Measurements from ENCODE around the gene ARFGEF2.
A peak's percentile ranks its signal among the peaks of the same experiment; 100 is the strongest.
"Not testable (repeated sequence)": the region's sequence is repeated elsewhere in the genome, so short reads cannot be mapped to it uniquely, and the experiment has no call there.

The ARFGEF2 gene

DNA sequence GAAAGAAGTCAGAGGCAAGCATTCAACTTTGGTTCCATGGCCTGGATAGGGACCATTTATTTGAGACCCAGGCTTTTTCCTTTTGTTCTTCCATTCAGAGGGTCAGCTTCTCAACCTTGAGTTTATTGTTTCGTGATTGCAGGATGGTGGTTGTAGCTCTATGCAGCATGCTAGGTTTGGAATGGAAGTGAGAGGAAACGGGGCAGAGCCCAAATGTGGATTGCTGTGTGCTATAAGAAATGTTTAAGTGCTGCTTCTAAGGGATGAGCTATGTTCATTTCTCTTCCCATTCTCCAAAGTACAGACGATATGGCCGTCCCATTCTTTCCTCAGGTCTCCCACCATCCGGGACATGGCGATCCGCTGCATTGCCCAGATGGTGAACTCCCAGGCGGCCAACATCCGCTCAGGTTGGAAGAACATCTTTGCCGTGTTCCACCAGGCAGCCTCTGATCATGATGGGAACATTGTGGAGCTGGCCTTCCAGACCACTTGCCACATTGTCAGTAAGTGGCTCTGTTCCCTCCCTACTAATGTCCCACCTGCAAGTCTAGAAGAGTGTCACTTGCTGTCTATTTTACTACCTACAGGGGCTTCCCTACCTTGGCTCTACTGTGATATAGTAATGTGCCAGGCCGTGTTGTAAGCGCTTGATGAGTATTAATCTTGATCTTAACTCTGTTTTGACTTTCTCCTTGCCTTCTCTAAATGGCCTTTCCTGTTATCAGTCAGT, 88.6 kb downstream of the ARFGEF2 start:
- no peak for DNase-seq

DNA sequence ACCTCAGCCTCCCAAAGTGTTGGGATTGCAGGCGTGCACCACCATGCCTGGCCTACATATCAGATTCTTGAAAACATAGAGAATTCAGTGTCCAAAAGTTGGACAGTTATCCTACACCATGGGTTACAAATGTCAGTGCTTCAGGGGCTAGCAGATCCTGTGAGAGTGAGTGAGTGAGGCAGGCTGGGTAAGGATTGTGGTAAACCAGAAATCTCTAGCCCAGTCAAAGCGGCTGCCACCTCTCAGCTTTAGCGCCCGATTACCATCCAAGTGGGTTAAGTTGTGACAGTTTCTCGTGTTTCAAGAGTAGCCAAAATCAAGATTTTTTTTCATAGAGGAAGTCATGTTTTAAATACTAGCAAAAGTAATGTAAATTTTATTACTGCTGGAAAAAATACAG, 102.7 kb downstream of the ARFGEF2 start:
- DNase-seq = no peak

DNA sequence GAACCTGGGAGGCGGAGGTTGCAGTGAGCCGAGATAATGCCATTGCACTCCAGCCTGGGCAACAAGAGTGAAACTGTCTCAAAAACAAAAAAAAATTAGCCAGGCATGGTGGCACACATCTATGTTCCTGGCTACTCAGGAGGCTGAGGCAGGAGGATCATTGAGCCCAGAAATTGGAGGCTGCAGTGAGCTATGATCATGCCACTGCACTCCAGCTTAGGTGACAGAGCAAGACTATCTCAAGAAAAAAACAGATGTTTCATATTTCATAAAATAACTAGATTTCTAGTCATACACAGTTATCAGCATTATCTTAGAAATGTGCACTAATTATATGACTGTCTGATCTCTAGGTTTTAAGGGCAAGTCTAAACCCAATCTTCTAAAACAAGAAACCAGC, 106.7 kb downstream of the ARFGEF2 start:
- not testable (repeated sequence) for DNase-seq

DNA sequence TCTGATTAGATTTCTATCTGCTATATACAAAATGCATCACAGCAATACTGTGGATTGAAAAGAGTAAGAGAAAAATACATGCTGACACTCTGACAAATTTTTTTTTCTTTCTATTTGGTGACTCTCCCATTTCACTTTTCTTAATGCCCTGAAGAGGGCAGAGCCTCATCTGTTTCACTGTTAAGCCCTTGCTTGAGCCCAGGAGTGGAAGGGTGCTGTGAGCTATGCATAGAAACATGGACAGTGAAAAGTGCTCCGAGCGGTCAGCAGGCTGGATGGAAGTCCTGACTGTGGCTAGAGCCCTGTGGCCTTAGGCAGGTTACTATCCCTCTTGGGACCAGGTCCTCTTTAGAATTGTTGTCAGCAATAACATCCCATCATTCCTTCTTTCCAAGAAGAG, 107.2 kb downstream of the ARFGEF2 start:
- no peak for DNase-seq

DNA sequence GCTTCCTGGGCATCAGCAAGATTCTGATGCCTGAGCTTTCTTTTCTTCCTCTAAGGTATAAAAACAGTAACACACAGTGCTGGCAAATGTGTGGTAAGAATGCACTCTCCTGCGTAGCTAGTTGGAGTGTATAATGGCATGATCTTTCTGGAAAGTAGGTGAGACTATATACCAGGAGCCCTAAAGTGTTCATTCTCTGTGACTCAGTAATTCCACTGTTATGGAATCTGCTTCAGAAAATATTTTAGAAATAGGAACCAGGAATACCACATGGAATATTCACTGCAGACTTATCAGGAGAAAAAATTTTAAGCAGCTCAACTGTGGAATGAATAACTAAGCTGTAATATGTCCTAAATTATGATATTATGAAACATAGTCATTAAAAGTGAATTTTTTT, 107.7 kb downstream of the ARFGEF2 start:
- no peak for DNase-seq

DNA sequence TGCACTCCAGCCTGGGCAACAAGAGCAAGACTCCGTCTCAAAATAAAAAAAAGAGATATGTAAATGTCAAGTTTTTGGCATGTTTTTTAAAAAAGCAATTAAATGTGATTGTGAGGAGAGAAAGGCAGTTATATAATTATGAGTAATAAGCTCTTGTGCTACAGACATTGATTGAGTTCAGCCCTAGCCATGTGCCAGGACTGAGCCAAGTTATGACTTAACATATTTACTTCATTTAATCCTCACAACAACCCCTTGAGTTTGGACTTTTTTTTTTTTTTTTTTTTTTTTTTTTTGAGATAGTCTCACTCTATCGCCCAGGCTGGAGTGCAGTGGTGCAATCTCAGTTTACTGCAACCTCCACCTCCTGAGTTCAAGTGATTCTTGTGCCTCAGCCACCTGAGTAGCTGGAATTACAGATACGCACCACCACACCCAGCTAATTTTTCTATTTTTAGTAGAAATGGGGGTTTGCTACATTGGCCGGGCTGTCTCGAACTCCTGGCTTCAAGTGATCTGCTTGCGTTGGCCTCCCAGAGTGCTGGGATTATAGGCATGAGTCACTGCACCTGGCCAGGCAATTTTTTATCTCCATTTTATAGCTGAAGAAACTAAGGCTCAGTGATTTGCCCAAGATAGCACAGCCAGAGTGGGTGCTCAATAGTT, 109.6 kb downstream of the ARFGEF2 start:
- no peak for DNase-seq

DNA sequence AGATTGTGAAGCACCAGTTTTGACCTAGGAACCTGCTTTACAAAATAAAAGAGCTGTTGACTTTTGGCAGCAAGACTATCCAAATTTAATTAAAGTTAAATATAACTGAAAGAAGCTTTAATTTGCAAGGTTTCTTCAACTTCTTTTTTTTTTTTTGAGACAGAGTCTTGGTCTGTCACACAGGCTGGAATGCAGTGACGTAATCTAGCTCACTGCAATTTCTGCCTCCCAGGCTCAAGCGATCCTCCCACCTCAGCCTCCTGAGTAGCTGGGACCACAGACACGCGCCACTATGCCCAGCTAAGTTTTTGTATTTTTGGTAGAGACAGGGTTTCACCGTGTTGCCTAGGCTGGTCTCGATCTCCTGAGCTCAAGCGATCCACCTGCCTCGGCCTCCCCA, 110.9 kb downstream of the ARFGEF2 start:
- DNase-seq = no peak

DNA sequence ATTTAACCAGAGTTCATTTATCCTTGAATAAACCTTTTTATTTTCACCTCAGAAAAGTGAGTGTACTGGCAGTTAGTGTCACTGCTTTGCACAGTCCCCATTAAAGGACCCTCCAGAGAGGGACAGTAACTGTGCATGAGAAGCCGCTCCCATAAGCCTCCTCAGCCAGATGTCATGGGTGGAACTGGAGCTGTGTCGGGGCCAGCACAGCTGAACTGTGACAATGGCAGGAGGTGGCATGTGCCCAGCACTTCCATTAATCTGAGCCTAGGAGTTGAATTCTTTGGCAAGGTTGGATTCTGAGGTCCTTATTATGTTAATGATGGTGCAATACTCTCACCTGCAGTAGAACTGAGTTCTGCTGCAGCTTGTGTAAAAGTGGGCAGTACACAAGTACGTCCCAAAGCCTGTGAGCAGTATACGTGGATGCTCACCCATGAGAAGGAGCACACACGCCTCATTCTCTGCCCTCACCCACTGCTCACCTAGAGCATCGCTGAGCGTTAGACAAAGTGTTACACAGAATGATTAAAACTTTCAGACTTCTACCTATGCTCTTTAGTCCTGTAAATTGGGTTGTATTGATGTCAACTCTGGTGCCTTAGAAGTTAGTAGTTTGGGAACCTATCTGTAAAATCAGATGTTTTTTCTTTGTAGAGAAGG, 112.7 kb downstream of the ARFGEF2 start:
- no peak for DNase-seq

DNA sequence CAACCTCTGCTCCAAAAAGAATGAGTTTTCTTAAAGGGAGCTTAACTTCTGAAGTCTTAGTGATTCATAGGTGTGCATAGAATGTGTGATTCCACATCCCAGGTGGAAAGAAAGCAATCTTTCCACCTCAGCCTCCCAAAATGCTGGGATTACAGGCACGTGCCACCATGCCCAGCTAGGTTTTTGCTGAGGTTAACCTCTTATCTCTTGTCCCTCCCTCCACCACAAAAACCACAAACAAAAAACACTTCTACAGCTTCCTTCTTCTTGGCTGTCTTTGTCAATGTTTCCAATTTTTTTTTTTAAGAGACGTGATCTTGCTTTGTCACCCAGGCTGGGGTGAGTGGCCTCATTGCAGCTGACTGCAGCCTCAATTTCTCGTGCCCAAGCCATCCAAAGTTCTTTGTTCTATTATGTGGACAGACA, 116.5 kb downstream of the ARFGEF2 start:
- peak; percentile 6 for DNase-seq

DNA sequence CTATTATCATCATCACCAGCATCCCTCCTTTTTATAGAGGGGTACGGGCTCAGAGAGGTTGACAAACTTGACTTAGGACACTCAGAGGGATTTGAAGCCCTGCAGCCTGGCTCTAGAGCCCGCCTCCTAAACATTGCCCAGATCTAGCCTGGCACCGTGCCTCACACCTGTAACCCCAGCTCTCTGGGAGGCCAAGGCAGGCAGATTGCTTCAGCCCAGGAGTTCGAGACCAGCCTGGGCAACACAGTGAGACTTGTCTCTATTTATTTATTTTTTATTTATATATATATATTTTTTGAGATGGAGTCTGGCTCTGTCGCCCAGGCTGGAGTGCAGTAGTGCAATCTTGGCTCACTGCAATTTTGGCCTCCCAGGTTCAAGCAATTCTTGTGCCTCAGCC, 118.3 kb downstream of the ARFGEF2 start:
- DNase-seq = no peak

DNA sequence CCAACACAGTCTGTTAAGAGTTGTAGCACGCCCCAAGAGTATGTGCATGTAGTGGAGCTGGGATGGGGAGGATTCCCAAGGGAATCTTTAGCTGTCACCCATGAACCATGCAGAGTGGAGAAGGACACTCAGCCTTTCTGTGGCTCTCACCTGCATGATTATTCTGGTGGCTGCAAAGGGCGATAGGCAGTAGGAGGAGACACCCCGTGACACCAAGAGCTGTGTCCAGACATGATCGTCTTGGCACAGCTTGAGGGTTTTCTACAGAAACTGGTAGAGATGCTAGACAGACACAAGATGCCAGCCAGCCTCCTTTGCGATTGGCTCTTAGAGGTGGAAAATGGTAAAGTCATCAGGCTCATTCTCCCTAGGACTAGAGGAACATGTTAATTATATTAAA, 121.5 kb downstream of the ARFGEF2 start:
- peak; percentile 95 for DNase-seq

DNA sequence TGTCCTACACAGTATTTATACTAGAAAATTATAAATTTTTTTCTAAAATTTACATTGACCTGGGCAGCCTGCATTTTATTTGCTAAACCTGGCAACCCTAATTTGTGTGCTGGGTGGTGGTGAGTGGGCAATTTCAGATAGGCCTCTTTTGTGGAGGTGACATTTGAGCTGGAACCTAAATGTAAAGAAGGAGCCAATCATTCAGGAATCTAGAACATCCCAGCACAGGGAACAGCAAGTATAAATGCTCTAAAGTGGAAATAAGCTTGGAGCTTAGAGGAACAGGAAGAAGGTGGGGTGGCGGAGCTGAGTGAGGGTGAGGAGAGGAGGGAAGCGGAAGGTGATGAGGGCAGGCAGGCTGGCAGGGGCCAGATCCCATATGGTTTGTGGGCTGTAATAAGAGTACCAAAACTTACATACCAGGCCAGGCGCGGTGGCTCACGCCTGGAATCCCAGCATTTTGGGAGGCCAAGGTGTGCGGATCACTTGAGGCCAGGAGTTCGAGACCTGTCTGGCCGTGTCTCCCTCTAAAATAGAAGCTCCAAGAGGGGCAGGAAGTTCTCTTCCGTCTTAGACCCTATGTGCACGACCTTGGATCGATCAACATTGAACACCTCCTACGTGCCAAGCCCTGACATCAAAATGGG, 124.1 kb downstream of the ARFGEF2 start:
- DNase-seq = no peak

DNA sequence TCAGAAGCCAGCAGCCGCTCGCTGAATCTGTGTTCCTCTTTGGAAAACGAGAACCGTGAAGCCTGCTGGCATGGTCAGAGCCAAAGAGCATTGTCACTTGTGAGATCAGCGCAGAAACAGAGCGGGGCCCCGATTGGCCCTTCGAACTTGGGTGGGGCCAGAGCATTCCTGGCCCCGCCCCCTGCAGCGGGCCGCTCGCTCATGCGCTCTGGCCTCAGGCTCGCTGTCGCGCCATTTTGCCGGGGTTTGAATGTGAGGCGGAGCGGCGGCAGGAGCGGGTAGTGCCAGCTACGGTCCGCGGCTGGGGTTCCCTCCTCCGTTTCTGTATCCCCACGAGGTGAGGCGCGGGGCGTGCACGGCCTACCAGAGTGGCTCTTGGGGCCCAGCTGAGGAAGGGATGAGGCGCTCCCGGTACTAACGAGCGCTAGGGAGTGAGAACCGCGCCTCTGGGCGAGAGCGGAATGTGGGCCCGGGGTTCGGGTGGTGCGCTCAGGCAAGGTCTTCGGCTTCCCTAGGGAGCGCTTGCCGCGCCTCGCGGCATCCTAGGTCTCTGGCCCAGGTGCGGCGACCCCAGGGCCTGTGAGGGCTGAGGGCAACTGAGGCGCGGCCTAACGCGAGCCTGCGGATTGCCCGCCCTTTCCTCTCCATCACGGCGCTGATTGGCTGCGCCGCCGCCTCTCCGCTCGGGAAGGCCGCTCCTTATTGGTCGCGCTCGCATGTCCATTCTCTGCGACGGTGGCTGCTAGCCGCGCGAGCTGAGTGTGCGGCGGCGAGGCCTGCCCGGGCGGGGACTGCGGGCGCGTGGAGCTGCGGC, 124.8 kb downstream of the ARFGEF2 start, which contains the start of gene CSE1L:
Gene CSE1L, plus strand, starts transcription at position 226 of the 814 bp plus-strand sequence. CDS start 12,152 bp downstream, outside the sequence.
- DNase-seq = peak; percentile 81

DNA sequence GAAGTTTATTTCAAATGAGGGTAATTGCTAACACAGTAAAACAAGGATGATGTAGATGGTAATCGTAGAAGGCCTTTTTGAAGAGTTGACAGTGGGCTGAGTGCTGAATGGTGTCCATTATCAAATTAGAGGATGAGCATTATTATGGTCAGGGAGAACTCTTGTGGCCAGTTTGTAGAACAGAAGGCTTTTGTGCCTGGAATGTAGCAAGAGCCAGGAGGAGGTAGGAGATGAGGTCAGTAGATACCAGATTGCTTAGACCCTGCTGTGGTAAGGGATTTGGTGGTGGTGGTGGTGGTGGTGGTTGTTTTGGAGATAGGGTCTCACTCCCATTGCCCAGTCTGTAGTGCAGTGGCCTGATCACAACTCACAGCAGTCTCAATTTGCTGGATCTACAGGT, 130.8 kb downstream of the ARFGEF2 start:
- no peak for DNase-seq

DNA sequence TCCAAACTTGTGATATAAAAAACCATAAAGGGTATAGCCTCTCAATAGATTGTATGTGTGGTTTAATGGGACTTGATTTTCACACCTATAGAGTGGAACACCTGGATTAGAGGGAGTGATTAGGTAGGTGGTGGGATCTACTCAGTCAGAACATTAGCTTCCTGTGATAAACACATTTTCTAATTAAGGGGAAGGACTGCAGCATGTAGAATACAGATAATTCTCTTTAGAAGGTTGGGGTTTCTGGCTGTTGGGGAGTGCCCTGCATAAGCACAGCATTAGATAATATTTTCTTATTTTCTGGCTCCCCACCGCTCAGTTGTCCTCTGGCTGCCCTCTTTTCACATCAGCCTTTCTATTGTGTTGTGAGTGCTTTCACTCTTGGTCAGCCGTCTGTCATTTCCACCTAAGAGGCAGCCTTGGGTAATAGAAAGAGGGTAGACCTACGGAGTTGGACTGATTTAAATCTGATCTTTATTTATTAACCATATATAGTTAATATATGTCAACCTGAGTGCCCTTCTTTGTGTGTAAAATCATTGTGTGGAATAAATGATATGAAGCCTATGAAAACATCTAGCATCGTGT, 132.6 kb downstream of the ARFGEF2 start:
- no peak for DNase-seq

DNA sequence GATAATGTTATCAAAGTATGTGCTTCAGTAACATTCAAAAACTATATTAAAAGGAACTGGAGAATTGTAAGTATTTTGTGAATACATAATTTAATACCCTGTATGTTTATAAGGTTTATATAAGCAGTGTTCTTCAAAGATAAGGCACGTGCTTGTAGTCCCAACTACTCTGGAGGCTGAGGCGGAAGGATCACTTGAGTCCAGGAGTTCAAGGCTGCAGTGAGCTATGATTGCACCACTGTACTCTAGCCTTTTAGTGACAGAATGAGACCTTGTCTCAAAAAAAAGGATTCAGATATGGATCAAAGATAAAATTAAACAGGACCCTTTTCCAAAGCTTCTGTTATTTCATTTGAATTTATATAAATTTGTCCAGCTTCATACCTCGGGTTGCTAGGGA, 141.8 kb downstream of the ARFGEF2 start:
- no peak for DNase-seq

DNA sequence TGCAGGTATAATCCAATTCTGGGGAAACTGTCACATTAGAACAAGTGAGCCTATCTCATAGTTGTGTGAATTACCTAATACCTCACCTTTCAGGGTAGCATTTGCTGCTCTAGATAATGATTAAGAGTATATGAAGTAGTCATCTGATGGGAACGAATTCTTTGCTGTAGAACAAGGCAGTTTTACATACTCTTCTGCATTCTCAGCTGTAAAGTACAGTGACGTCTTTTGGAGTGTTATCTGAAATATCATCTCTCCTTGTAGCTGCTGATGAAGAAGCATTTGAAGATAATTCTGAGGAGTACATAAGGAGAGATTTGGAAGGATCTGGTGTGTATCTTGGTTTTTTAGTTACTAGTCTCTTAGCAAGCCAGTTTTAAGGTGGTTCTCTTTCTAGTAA, 153.0 kb downstream of the ARFGEF2 start:
- no peak for DNase-seq

DNA sequence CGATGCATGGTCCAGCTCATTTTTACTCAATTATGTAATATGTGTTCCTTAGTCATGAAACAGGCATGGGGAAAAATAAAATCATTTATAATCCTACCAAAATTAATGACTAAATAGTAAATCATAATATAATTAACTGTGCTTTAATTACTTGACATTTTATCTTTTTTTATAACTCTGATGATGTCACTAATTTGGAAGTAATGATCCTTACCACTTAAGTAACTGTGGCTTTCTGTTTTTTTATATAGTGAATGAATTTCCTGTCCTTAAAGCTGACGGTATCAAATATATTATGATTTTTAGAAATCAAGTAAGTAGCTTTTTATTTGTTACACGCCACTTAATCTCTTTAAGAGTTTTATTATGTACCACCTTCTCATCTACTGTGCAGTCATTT, 156.8 kb downstream of the ARFGEF2 start:
- no peak for DNase-seq

DNA sequence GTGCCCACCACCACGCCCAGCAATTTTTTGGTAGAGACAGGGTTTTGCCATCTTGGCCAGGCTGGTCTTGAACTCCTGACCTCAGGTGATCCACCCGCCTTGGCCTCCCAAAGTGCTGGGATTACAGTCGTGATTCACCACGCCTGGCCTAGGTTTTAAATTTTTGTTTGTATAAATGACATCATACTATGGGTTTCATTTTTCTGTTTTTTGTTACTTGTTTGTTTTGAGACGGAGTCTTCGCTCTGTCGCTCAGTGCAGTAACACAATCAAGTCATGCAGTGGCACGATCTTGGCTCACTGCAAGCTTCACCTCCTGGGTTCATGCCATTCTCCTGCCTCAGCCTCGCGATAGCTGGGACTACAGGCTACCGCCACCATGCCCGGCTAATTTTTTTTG, 160.8 kb downstream of the ARFGEF2 start:
- DNase-seq = not testable (repeated sequence)
